ENCODE data around the gene C1orf159. TPM values are rescaled to one million over a fixed set of nuclear protein-coding genes. Genes with fewer than 3 reads are reported as not detected.

Gene C1orf159
- total RNA-seq, 1 donor from 2014 or later, result 11.8 TPM

- TF ChIP-seq POLR2A (IDR thresholded peaks at IDR 0.05) (no peak), CTCF (IDR thresholded peaks at IDR 0.05) (no peak)
- Histone ChIP-seq H3K36me3 (no peaks in the 10 kb centered on the region), H3K9me3 (no peaks in the 10 kb centered on the region), H3K27ac (no peak overlapping the region), H3K4me3 (no peak overlapping the region), H3K4me1 (peaks cover 30% of the 10 kb centered on the region), H3K27me3 (no peaks in the 10 kb centered on the region)
- intact Hi-C loops (cut with DNase I), result no loop called here
- DNase-seq (ENCODE audit: extremely low spot score in 2 of 2), result no peak
Observed at GRCh38 chr1:1118011-1118875, 2.4 kb upstream of the C1orf159 start.

- Histone ChIP-seq H3K4me3 (no peak overlapping the region), H3K4me1 (peaks cover 29% of the 10 kb centered on the region), H3K36me3 (no peaks in the 10 kb centered on the region), H3K27me3 (no peaks in the 10 kb centered on the region), H3K9me3 (no peaks in the 10 kb centered on the region), H3K27ac (no peak overlapping the region)
- no peak for DNase-seq (ENCODE audit: extremely low spot score in 2 of 2)
- TF ChIP-seq POLR2AphosphoS5 (IDR thresholded peaks at IDR 0.05; ENCODE audit: insufficient read depth in 1 of 2, low read depth in 1 of 2), result no peak
- TF ChIP-seq CTCF (IDR thresholded peaks at IDR 0.05), result no peak
- TF ChIP-seq POLR2A (IDR thresholded peaks at IDR 0.05), result no peak
- intact Hi-C loops (cut with DNase I), result no loop called here
Observed at GRCh38 chr1:1117469-1117831, 1.6 kb upstream of the C1orf159 start.

- H3K27ac ChIP-seq, result no peak overlapping the region
- intact Hi-C loops (cut with DNase I), result no loop called here
- TF ChIP-seq POLR2AphosphoS5 (IDR thresholded peaks at IDR 0.05; ENCODE audit: insufficient read depth in 1 of 2, low read depth in 1 of 2) (no peak), CTCF (IDR thresholded peaks at IDR 0.05) (no peak), POLR2A (IDR thresholded peaks at IDR 0.05) (no peak)
- H3K9me3 ChIP-seq, result no peaks in the 10 kb centered on the region
- H3K4me3 ChIP-seq, result peak overlapping the region; percentile 63 to 72
- H3K36me3 ChIP-seq, result no peaks in the 10 kb centered on the region
- DNase-seq (ENCODE audit: extremely low spot score in 2 of 2), result no peak
- H3K27me3 ChIP-seq, result no peaks in the 10 kb centered on the region
- peaks cover 24% of the 10 kb centered on the region for H3K4me1 ChIP-seq
Observed at GRCh38 chr1:1116701-1117468, 996 bp upstream of the C1orf159 start.

- peak overlapping the region; percentile 63 for H3K27ac ChIP-seq
- H3K36me3 ChIP-seq, result no peaks in the 10 kb centered on the region
- peaks cover 20% of the 10 kb centered on the region for H3K4me1 ChIP-seq
- H3K27me3 ChIP-seq, result no peaks in the 10 kb centered on the region
- no peak for TF ChIP-seq POLR2A (IDR thresholded peaks at IDR 0.05)
- no peak for TF ChIP-seq POLR2AphosphoS5 (IDR thresholded peaks at IDR 0.05; ENCODE audit: insufficient read depth in 1 of 2, low read depth in 1 of 2)
- TF ChIP-seq CTCF (IDR thresholded peaks at IDR 0.05), result no peak
- H3K4me3 ChIP-seq, result peak overlapping the region; percentile 63 to 72
- no peak for DNase-seq (ENCODE audit: extremely low spot score in 2 of 2)
- no peaks in the 10 kb centered on the region for H3K9me3 ChIP-seq
- intact Hi-C loops (cut with DNase I), result no loop called here
Observed at GRCh38 chr1:1115136-1115785, 628 bp downstream of the C1orf159 start.
